HG03103 (cell line): ENCODE data around the gene SMYD4.
"Not testable (repeated sequence)": the region's sequence is repeated elsewhere in the genome, so short reads cannot be mapped to it uniquely, and the experiment has no call there.

ENCODE experiments used
- ATAC-seq: cut with Tn5 transposase; IDR thresholded peaks from one replicate; pipeline ENCODE4 v1.9.1; 2021; ENCODE audit warnings: low read depth; ENCODE audit not compliant: unreplicated experiment

The SMYD4 gene

DNA sequence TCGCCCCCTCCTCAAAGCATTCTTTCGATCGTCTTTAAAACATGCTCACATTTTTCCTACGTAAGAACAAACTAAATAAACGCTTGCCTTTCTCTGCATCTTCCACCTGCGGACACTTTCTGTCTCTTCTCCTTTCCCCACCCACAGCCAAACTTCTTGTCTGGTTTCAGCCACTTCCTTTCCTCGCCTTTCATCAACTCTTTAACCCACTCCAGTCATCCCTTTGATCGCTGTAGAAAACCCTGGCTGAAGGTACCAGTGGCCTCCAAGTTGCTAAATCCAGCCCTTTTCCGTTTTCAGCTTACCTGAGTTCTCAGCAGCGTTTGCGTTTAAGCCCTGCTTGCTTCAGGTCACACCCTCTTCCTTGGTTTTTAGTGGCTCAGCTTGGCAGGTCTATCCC lies 586 bp upstream of the SMYD4 start:
- ATAC-seq = no peak

DNA sequence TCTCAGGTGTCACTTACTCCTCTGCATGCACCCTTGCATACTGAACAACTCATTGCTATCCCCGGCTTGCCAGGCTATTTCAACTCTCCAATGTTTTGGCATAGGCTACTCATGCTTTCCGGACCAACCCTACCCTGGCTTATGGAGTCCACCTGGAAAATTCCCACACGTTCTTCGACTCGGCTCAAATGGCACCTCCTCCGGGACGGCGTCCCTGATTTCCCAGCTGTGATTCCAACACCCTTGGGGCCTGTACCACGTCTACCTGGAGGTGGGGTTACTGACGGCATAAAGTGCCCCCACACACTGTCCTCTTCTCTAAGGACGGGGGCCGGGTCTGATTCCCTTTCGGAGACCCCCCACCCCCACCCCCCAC lies 498 bp downstream of the SMYD4 start:
- ATAC-seq = no peak

DNA sequence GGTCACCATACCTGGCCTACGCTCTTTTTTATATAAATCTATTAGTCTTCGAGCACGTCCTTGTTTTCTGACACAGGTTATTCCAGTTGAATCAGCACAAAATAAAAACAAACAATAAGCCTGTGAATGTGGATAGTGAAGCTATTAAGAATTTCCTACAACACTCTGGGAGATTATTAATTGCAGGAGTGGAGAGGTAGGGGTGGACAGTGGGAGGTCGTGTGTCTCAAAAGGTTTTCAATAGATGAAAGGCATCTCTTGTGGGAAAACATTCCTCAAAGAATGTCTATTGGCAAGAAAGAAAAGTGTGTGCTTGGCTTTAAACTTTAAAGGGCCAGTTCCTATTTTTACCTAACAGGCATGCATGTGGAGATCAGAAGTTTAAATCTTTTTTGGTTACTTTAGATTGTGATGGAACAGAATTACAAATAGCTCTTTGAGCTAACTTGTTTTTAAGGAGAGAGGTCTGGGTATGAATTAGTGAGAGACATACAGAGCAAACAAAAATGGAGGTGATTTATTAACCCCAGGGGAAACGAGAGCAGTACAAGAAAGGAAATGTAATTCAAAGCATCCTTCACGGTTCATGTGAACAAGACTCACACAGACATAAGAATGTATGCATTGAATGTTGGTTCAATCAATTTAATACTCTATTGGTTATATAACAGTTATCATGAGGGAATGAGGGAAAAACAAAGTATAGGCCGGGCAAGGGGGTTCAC lies 9.0 kb downstream of the SMYD4 start:
- no peak for ATAC-seq

- ATAC-seq = no peak
These were observed 16.6 kb downstream of the SMYD4 start for GRCh38 chr17:1813088-1813487.

DNA sequence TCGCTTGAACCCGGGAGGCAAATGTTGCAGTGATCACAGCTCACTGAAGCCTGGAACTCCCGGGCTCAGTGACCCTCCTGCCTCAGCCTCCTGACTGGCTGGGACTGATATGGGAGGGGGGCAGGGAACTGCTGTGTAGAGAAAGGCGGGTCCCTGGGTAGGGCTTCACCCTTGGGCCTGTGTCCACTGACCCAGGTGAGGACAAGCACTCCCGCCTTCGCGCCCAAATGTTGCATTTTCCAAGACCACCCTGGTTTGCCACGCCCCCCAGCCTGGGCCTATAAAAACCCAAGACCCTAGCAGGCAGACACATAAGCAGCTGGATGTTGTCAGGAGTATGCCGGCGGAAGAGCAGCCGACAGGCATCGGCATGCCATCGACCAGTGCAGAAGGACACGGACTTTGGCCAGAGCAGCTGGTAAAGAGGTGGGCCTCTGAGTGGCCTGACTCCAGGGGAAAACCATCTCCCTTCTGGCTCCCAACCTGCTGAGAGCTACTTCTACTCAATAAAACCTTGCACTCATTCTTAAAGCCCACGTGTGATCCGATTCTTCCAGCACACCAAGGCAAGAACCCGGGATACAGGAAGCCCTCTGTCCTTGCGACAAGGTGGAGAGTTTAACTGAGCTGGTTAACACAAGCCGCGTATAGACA lies 19.1 kb downstream of the SMYD4 start:
- no peak for ATAC-seq

GRCh38 chr17:1809815-1810214 lies 19.9 kb downstream of the SMYD4 start:
- ATAC-seq = not testable (repeated sequence)

DNA sequence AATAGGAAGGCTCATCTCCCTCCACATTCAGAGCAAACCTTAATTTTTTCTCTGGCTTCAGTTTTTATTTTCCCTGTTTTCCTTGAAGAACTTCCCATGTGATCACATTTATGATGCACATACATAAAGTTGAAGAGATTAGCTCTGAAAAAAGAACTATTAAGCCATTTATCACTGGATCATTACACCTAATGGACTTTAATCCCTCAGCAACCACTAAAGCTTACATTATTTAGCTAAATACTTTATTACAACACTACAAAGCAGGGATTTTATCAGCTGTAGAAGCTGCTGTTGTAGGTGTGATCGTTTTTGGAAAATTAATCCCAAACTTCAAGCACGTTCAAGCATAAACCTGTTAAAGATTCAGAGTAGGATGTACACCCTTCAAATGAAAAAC lies 21.1 kb downstream of the SMYD4 start:
- no peak for ATAC-seq

- no peak for ATAC-seq
These were observed 21.8 kb downstream of the SMYD4 start for GRCh38 chr17:1807890-1808289.

GRCh38 chr17:1803280-1803679 lies 26.4 kb downstream of the SMYD4 start:
- ATAC-seq = no peak

- no peak for ATAC-seq
These were observed 27.3 kb downstream of the SMYD4 start for GRCh38 chr17:1802429-1802828.

- ATAC-seq = no peak
These were observed 29.0 kb downstream of the SMYD4 start for GRCh38 chr17:1800712-1801111.

DNA sequence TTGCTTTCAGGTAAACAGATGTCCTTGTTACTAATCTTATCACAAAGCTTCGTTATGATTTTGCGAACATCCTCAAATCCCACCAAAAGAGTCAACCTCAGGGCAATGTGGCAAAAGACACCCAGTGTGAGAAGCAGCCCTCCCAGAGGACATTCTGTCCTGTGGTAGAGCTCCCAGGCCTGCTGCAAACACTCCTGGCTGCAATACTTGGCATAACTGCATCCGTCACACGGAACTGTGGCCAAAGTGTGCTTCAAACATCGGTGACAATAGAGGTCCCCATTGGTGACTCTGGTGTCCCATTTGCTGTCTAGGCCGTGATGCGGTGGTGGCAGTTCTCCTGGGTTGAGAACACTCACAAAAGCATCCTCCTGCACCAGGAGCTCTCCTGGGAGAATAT lies 29.5 kb downstream of the SMYD4 start:
- ATAC-seq = no peak

DNA sequence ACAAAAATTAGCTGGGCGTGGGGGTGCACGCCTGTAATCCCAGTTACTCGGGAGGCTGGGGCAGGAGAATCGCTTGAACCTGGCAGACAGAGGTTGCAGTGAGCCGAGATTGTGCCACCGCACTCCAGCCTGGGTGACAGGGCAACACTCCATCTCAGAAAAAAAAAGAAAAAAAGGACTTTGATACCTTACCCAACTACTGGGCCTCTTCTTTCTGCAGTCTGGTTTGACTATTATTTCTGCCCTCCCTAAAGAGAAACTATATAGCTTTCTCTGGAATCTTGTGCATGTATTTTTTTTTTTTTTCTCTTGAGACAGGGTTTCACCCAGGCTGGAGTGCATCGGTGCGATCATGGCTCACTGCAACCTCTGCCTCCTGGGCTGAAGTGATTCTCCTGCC lies 31.9 kb downstream of the SMYD4 start:
- not testable (repeated sequence) for ATAC-seq

GRCh38 chr17:1797323-1797722 lies 32.4 kb downstream of the SMYD4 start:
- no peak for ATAC-seq

DNA sequence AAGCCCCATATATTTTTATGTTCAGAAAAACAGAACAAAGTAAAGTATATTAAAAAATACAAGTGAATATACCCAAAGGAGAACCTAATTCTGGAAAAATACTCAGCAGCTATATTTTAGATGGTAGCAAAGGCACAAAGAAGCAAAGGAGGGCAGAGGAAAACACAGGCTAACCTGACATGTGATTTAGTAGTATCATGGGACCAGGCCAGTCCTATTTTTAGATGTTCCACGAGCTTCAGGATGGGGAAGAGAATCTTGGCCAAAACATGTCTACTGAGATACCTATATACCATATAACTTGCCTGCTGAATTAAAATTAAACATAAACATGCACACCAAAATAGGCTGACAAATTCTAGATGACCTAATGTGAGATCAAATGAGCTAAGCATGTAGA lies 32.9 kb downstream of the SMYD4 start:
- ATAC-seq = no peak

GRCh38 chr17:1793447-1793806 lies 36.3 kb downstream of the SMYD4 start:
- ATAC-seq = no peak

- no peak for ATAC-seq
These were observed 36.9 kb downstream of the SMYD4 start for GRCh38 chr17:1792495-1793446.

DNA sequence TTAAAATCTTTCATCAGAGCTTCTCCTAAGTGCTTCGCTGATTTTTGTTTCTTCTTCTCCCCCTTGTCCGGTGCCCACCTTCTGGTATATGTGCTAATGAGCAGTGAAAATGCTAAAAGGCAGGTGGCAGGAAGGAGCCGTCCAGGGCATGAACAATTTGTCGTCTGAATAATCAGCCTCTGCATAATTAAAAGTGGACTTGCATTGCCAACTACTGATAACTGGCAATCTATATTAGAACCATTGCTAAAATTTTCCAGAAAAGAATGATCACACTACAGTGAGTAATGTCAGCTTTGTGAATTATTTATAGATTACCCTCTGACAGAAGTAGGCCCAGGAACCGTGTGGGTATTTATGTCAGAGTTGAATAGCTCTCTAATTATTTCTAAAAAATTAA lies 39.8 kb downstream of the SMYD4 start:
- no peak for ATAC-seq

GRCh38 chr17:1787301-1787902 lies 42.3 kb downstream of the SMYD4 start:
- no peak for ATAC-seq

DNA sequence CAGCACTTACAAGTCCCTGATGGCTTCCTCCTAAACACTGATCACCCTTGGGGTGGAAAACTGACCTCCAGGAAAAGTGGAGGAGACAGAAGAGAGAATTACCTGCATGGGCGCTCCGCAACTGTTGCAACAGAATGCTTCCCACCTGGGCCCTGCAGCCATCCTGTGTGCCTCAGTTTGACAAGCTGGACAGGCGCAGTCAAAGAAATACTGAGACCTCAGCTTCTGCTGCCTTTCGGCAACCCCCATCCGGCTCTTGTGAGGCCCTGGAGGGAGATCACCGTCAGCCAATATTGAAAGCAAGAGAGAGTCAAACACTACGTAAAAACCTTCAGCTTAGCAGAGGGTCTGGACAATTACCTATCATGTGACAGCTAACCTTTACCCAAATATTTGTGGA lies 43.0 kb downstream of the SMYD4 start:
- no peak for ATAC-seq

DNA sequence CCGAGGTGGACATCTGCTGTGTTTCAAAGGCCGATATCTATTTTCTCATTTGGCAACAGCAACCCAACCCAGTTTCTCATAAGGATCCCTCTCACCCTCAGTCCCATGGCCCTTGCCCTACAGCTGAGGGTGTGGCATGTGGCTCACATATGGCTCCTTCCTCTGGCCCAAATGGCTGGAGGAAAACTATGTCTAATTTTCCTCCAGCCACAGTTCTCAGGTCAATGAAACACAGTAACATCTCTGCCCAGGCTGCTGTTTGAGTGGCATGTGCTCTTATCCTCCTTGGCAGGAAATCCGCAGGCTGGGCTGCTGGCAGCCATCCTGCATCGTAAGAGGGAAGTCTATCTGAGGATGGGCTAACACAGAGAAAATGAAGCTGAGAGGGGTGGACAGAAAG lies 43.8 kb downstream of the SMYD4 start:
- no peak for ATAC-seq
